Karpas-422 (cell line): ENCODE measurements around the gene CCR3. TPM values are rescaled to one million over a fixed set of nuclear protein-coding genes. Genes with fewer than 3 reads are reported as not detected.

Source experiments
- DNase-seq: peaks from one replicate; pipeline ENCODE4 v3.0.0-alpha.2; 2015
- H2AFZ ChIP-seq: fragments of 200-600 bp; sonication (generic); 2 replicates; pipeline ENCODE4 v1.6.1; 2014; ENCODE audit warnings: antibody characterized with exemption, low read length, mixed read lengths
- H3K27ac ChIP-seq: fragments of 200-600 bp; sonication (generic); 2 replicates; pipeline ENCODE4 v1.5.1; 2014; ENCODE audit warnings: mild to moderate bottlenecking, low read length, moderate library complexity
- H3K27me3 ChIP-seq: fragments of 200-600 bp; sonication (generic); 2 replicates; pipeline ENCODE4 v1.6.1; 2014; ENCODE audit warnings: low read length, mixed read lengths
- H3K36me3 ChIP-seq: fragments of 200-600 bp; sonication (generic); 2 replicates; pipeline ENCODE4 v1.6.1; 2014; ENCODE audit warnings: low read length, mixed read lengths; ENCODE audit not compliant: insufficient read depth
- H3K4me1 ChIP-seq: fragments of 200-600 bp; sonication (generic); 2 replicates; pipeline ENCODE4 v1.6.1; 2014; ENCODE audit warnings: mild to moderate bottlenecking, low read length, mixed read lengths
- H3K4me2 ChIP-seq: fragments of 200-600 bp; sonication (generic); 2 replicates; pipeline ENCODE4 v1.6.1; 2014; ENCODE audit warnings: low read length, low read depth, mild to moderate bottlenecking; ENCODE audit not compliant: poor library complexity, severe bottlenecking
- H3K4me3 ChIP-seq: fragments of 200-600 bp; sonication (generic); 2 replicates; pipeline ENCODE4 v1.5.1; 2014; ENCODE audit warnings: mild to moderate bottlenecking, antibody characterized with exemption, low read length, mixed read lengths
- H3K79me2 ChIP-seq: fragments of 200-600 bp; sonication (generic); 2 replicates; pipeline ENCODE4 v1.6.1; 2014; ENCODE audit warnings: mild to moderate bottlenecking, low read length, mixed read lengths
- H3K9ac ChIP-seq: fragments of 200-600 bp; sonication (generic); 2 replicates; pipeline ENCODE4 v1.6.0; 2014; ENCODE audit warnings: low read length
- H3K9me2 ChIP-seq: fragments of 200-600 bp; sonication (generic), shearing (Covaris generic); replicated peaks from 2 replicates; pipeline ENCODE4 v1.6.0; 2014; ENCODE audit warnings: mild to moderate bottlenecking, low read length, moderate library complexity; ENCODE audit not compliant: insufficient read depth
- H3K9me3 ChIP-seq: fragments of 300-700, 200-600 bp; sonication (generic); 2 replicates; pipeline ENCODE4 v1.6.1; 2014; ENCODE audit warnings: low read length, mixed read lengths
- H4K20me1 ChIP-seq: fragments of 200-600 bp; sonication (generic); 2 replicates; pipeline ENCODE4 v1.6.1; 2014; ENCODE audit warnings: mild to moderate bottlenecking, antibody characterized with exemption, low read length, low read depth; ENCODE audit not compliant: insufficient read depth
- total RNA-seq: library from RNA; depleted of rRNA; stranded (reverse); fragments of >200 nt; shearing (Covaris generic); gene quantifications from 2 replicates; pipeline ENCODE4 v1.2.3, GENCODE V29; 2014; ENCODE audit warnings: low replicate concordance; rRNA removed

CCR3 gene
- total RNA-seq: not detected in 2 replicates

DNA sequence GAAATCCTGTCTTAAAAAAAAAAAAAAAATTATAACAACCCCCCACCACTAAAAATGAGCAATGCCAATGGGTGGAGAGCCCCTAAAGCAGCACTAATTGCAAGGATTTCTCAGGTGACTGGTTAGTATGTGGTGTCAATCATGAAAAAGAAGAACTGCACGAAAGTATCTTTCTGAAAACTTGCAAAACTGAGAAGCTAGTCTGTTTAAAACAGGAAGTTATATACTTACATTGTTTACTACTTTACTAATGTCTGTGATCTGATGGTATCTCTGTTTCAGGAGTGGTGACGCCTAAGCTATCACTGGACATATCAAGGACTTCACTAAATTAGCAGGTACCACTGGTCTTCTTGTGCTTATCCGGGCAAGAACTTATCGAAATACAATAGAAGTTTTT lies at the start of gene CCR3:
Gene CCR3 (plus strand): TSS at position 341 of the 400 bp plus-strand sequence. CDS start 22,699 bp downstream, outside the sequence.
- H3K4me3 ChIP-seq: no peak within 1 kb of the TSS
- no peaks in the 10 kb centered on the region for H3K9me2 ChIP-seq
- H3K27ac ChIP-seq: no peak within 1 kb of the TSS
- no peak within 1 kb of the TSS for H3K9ac ChIP-seq
- no peaks in the 10 kb centered on the region for H3K36me3 ChIP-seq
- H3K4me1 ChIP-seq: no peaks in the 10 kb centered on the region
- H3K79me2 ChIP-seq: no peaks in the 10 kb centered on the region
- H4K20me1 ChIP-seq: no peaks in the 10 kb centered on the region
- no peaks in the 10 kb centered on the region for H3K9me3 ChIP-seq
- H2AFZ ChIP-seq: no peak within 1 kb of the TSS
- no peak for DNase-seq
- no peaks in the 10 kb centered on the region for H3K27me3 ChIP-seq
- no peak within 1 kb of the TSS for H3K4me2 ChIP-seq

DNA sequence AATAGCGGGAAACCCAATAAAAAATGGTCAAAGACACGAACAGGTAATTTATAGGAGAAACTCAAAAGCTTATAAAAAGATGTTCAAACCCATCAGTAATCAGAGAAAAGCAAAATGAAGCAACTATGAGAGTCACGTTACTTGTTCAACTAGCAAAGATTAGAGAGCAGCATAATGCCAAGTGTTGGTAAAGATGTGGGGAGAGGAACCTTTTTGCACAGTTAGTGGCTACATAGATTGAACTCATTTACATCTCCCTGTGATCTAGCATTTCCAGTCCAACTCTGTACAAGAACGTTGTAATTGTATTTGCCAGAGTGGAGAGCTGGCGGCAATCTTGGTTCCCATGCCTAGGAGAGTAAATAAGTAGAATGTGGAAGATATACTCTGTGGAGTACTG lies 49.3 kb upstream of the CCR3 start:
- Histone ChIP-seq H3K4me1 (no peaks in the 10 kb centered on the region), H3K9me3 (peaks cover 8% of the 10 kb centered on the region; the same call in 1 of the 2 replicates), H4K20me1 (no peaks in the 10 kb centered on the region), H3K9me2 (no peaks in the 10 kb centered on the region), H3K4me2 (no peak overlapping the region), H3K9ac (no peak overlapping the region), H2AFZ (no peak overlapping the region), H3K27me3 (peaks cover 4% of the 10 kb centered on the region; the same call in 1 of the 2 replicates), H3K4me3 (no peak overlapping the region), H3K27ac (no peak overlapping the region), H3K36me3 (no peaks in the 10 kb centered on the region), H3K79me2 (no peaks in the 10 kb centered on the region)
- no peak for DNase-seq

DNA sequence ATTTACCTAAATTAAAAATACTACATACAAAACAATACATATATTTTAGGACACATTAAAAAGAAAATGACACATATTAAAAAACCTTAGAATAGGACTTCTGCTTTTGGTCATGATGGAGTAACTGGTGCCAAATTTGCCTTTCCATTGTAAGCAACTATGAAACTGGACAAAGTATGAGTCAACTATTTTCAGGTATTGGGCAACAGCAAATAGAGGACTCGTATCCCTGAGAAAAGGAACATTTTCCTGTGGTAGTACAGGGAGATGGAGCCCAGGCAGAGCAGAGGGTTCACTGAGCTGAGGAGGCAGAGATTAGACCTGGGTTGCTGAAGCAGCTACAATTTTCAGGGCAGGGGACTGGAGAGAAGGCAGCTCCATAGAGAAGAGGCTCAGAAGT lies 48.8 kb upstream of the CCR3 start:
- Histone ChIP-seq H3K36me3 (no peaks in the 10 kb centered on the region), H3K4me3 (no peak overlapping the region), H3K4me1 (no peaks in the 10 kb centered on the region), H3K27ac (no peak overlapping the region), H2AFZ (no peak overlapping the region), H4K20me1 (no peaks in the 10 kb centered on the region), H3K27me3 (peaks cover 4% of the 10 kb centered on the region; the same call in 1 of the 2 replicates), H3K9me2 (no peaks in the 10 kb centered on the region), H3K9ac (no peak overlapping the region), H3K9me3 (peaks cover 8% of the 10 kb centered on the region; the same call in 1 of the 2 replicates), H3K4me2 (no peak overlapping the region), H3K79me2 (no peaks in the 10 kb centered on the region)
- DNase-seq: no peak

DNA sequence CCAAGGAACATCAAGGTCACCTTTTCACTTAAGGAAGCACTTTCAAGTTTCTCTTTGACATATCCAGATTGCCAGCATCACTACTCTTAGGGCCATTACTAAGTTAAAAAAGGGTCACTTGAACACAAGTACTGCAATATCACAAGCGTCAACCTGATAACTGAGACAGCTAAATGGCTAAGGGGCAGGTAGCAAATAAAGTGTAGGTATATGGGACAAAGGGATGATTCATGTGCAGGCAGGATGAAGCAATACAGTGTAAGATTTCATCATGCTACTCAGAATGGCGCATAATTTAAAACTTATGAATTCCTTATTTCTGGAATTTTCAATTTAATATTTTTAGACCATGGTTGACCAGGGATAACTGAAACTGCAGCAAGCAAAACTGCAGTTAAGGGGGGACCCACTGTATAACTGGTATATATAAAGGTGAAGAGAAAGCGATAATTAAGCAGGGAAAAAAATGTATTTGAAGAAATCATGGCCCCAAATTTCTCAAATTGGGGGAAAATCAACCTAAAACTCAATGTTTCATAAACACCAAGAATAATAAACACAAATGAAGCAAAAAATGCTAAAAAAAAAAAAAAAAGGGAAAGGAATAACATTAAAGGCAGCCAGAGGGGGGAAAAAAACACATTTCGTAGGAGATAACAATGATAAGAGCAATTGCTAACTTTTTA lies 47.2 kb upstream of the CCR3 start:
- H3K4me2 ChIP-seq: no peak overlapping the region
- H3K9me2 ChIP-seq: no peaks in the 10 kb centered on the region
- no peaks in the 10 kb centered on the region for H3K79me2 ChIP-seq
- no peaks in the 10 kb centered on the region for H4K20me1 ChIP-seq
- DNase-seq: no peak
- no peak overlapping the region for H3K4me3 ChIP-seq
- no peak overlapping the region for H3K9ac ChIP-seq
- no peaks in the 10 kb centered on the region for H3K36me3 ChIP-seq
- H3K27me3 ChIP-seq: peaks cover 4% of the 10 kb centered on the region; the same call in 1 of the 2 replicates
- no peak overlapping the region for H2AFZ ChIP-seq
- H3K9me3 ChIP-seq: peaks cover 8% of the 10 kb centered on the region; the same call in 1 of the 2 replicates
- H3K27ac ChIP-seq: no peak overlapping the region
- H3K4me1 ChIP-seq: no peaks in the 10 kb centered on the region

DNA sequence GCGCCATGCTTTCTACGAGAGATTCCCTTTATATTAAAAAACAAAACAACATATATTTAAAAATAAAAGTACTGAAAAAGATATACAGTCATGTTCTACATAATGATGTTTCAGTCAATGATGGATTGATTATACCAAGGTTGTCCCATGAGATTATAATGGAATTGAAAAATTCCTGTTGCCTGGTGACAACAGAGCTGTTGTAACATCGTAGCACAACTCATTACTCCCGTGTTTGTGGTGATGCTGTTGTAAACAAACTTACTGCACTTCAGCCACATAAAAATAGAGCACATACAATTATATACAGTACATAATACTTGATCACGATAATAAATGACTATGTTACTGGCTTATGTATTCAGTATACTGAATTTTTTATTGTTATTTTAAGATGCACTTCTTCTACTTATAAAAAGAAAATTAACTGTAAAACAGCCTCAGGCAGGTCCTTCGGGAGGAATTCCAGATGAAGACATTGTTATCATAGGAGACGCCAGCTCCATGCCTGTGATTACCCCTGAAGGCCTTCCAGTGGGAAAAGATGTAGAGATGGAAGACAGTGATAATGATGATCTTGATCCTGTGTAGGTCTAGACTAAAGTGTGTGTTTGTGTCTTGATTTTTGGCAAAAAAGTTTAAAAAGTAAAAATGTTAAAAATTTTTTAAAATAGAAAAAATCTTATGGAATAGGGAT lies 45.9 kb upstream of the CCR3 start:
- Histone ChIP-seq H3K36me3 (no peaks in the 10 kb centered on the region), H4K20me1 (no peaks in the 10 kb centered on the region), H3K4me1 (no peaks in the 10 kb centered on the region), H3K27ac (no peak overlapping the region), H3K9me3 (peaks cover 8% of the 10 kb centered on the region; the same call in 1 of the 2 replicates), H3K4me2 (no peak overlapping the region), H3K9me2 (no peaks in the 10 kb centered on the region), H3K4me3 (no peak overlapping the region), H3K79me2 (no peaks in the 10 kb centered on the region), H3K27me3 (peaks cover 4% of the 10 kb centered on the region; the same call in 1 of the 2 replicates), H2AFZ (no peak overlapping the region), H3K9ac (no peak overlapping the region)
- no peak for DNase-seq

DNA sequence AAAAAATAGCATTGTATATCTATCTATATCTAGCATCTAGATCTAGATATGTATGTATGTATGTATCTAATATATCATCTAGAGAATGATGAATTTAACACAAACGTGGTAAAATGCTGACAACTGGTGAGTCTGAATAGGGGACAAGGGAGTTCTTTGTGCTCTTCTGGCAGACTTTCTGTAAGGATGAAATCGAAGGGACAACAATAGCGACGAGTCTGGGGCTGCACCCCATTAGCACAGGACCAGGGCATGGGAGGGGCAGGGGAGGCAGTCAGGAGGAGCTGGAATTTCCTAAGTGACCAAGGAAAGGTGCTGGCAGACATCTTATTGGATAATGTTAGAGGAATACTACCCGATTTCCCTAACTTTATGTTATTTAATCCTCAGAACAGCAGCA lies 42.0 kb upstream of the CCR3 start:
- no peaks in the 10 kb centered on the region for H3K9me3 ChIP-seq
- H3K9ac ChIP-seq: no peak overlapping the region
- no peaks in the 10 kb centered on the region for H4K20me1 ChIP-seq
- DNase-seq: no peak
- no peaks in the 10 kb centered on the region for H3K4me1 ChIP-seq
- no peaks in the 10 kb centered on the region for H3K27me3 ChIP-seq
- no peak overlapping the region for H3K4me2 ChIP-seq
- no peaks in the 10 kb centered on the region for H3K9me2 ChIP-seq
- H3K4me3 ChIP-seq: no peak overlapping the region
- H3K79me2 ChIP-seq: no peaks in the 10 kb centered on the region
- no peak overlapping the region for H2AFZ ChIP-seq
- no peaks in the 10 kb centered on the region for H3K36me3 ChIP-seq
- no peak overlapping the region for H3K27ac ChIP-seq

DNA sequence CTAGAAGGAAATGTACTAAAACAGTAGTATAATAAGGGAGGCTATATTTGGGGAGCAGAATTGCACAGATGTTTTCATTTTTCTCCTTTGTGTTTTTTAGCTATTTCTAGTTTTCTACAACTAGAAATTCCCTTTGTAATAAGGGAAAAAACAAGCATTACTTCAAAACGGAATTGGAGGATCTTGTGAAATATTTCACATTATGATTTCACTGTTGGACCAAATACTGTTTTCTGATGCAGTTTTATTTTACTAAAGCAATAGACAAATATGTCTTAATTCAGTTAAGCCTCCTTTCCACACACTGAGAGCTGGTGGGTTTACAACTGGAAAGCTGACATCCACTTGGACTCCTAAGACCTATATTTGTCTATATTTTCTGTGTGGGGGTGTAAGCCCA lies 41.5 kb upstream of the CCR3 start:
- Histone ChIP-seq H3K27ac (no peak overlapping the region), H3K9ac (no peak overlapping the region), H3K36me3 (no peaks in the 10 kb centered on the region), H3K4me1 (no peaks in the 10 kb centered on the region), H2AFZ (no peak overlapping the region), H4K20me1 (no peaks in the 10 kb centered on the region), H3K4me3 (no peak overlapping the region), H3K9me2 (no peaks in the 10 kb centered on the region), H3K27me3 (no peaks in the 10 kb centered on the region), H3K79me2 (no peaks in the 10 kb centered on the region), H3K9me3 (no peaks in the 10 kb centered on the region), H3K4me2 (no peak overlapping the region)
- DNase-seq: no peak

DNA sequence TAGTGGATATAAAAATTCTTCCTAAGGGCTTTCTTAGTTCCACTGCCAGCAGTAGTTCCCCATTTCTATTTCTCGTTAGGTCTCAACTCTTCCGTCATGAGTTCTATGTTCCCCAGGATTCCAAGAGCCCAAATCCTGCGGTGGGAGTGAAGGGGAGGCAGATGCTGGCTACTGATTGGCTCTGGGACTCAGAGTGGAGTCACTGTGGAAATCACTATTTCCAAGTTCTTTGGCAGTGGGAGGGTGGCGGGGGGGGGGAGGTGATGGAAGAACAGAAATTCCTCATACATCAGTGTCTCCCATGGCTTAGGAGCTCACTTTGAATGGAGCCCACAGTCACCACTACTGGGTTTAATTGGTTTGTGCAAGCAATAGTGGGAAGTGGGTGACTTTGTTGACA lies 39.7 kb upstream of the CCR3 start:
- Histone ChIP-seq H3K36me3 (no peaks in the 10 kb centered on the region), H3K27ac (no peak overlapping the region), H3K4me2 (no peak overlapping the region), H4K20me1 (no peaks in the 10 kb centered on the region), H3K4me1 (no peaks in the 10 kb centered on the region), H3K9me3 (no peaks in the 10 kb centered on the region), H3K79me2 (no peaks in the 10 kb centered on the region), H3K4me3 (no peak overlapping the region), H3K27me3 (no peaks in the 10 kb centered on the region), H3K9ac (no peak overlapping the region), H2AFZ (no peak overlapping the region), H3K9me2 (no peaks in the 10 kb centered on the region)
- DNase-seq: no peak
